Measurements from ENCODE around the gene TIRAP. TPM values are rescaled to one million over a fixed set of nuclear protein-coding genes. Genes with fewer than 3 reads are reported as not detected.
"Not testable (repeated sequence)": the region's sequence is repeated elsewhere in the genome, so short reads cannot be mapped to it uniquely, and the experiment has no call there.

The TIRAP gene
- total RNA-seq, 1 donor from 2014 or later: 2.0 TPM

GRCh38 chr11:126282361-126282735 is 545 bp upstream of the TIRAP start:
- no peak for FAIRE-seq
- peak in 1 of 2 donors; percentile 46 for DNase-seq (ENCODE audit: low spot score in 2 of 2)

GRCh38 chr11:126284829-126285228 is 1.9 kb downstream of the TIRAP start:
- FAIRE-seq (no peak), DNase-seq (ENCODE audit: low spot score in 2 of 2) (no peak)

DNA sequence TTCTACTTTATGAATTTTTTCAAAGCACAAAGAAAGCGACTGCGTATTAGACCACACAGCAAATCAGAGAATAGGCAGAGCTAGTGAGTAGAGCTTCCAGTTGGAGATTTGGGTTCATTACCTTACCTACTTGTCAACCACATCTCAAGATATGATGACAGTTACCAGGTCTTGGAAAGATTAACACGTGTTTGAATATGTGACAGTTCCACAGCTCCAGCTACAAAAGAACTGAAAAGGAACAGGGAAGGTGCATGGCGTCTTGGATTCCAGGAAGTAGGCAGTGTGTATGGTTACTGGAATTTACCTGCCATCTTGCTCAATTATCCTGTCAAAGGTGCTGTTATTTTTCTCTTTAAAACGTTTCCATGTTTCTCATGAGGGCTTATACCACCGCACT is 5.3 kb downstream of the TIRAP start:
- DNase-seq (ENCODE audit: low spot score in 2 of 2) (no peak), FAIRE-seq (no peak)

DNA sequence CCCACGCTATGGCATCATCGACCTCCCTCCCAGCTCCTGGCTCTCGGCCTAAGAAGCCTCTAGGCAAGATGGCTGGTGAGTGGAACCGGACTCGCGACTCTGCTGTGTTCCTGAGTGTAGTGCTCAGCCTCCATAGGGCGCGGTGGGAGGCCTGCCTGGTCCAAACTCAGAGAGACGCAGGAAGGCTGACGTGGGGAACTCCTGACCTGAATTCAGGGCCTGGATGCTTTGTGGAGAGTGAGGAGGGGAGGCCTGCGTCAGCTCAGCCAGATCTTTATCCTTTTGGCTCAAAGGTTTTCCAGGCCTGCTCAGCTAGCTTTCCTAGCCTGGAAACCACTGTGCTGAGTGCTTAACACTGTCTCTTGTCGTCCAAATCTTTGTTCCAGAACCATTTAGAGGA is 8.0 kb downstream of the TIRAP start:
- FAIRE-seq (no peak), DNase-seq (ENCODE audit: low spot score in 2 of 2) (no peak)

DNA sequence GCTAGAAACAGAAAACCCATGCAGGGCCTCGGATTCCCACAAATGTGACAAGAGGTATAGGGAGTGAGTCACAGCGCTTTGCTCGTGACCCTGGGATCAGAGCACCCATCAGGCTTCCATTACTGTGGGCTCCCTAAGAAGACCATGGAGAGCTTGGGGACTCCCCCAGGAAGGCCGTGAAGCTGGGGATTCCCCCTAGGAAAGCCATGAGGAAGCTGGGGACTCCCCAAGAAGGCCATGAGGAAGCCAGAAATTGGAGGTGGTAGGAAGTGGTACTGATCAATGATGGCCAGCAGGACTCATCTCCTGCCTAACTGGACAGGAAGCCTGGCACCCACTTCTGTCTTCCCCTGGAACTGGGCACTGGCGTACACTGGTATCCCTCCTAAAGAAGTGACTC is 10.8 kb downstream of the TIRAP start:
- FAIRE-seq (no peak), DNase-seq (ENCODE audit: low spot score in 2 of 2) (no peak)

GRCh38 chr11:126297004-126297403 is 14.1 kb downstream of the TIRAP start:
- no peak for DNase-seq (ENCODE audit: low spot score in 2 of 2)
- FAIRE-seq: no peak

DNA sequence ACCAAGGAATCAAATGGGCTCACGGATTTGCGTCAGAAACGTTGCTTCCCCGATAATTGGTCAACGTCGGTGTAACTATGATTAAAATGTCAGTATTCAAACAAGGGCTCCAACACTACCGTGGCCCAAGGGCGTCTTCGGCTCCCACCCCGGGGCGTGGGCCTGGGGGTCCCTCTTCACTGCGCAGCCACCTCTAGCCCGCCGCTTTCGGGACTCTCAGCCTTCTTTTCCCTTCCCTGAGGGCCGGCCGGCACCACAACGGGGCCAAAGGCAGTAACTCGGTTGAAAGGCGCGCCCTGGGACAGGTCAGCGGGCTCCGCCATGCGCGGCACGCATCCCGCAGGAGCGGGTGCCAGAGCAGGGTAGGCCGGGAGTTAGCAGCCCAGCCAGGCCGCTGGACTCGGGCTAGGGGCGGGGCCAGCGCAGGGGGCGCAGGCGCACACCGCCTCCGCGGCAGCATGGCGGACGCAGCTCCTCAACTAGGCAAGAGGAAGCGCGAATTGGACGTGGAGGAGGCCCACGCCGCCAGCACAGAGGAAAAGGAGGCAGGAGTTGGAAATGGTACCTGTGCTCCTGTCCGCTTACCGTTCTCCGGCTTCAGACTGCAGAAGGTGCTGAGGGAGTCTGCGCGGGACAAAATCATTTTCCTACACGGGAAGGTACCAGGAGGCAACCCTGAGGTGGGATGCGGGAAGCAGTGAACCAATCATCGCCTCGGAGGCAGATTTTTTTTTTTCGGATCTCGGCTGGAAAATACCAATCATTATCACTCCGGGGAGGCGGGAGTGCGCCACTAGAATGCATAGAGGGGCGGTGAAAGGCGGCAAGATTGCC is 20.9 kb downstream of the TIRAP start, which contains the start of gene DCPS:
TSS of gene DCPS (plus strand) at position 438 of the 834 bp plus-strand sequence. CDS start at position 459, 21 bp downstream.
- DNase-seq (ENCODE audit: low spot score in 2 of 2): peak; percentile 88 to 95
- no peak for FAIRE-seq

- DNase-seq (ENCODE audit: low spot score in 2 of 2) (peak in 1 of 2 donors; percentile 52), FAIRE-seq (no peak)
Measured at GRCh38 chr11:126304457-126305075, 21.7 kb downstream of the TIRAP start.

- DNase-seq (ENCODE audit: low spot score in 2 of 2) (no peak), FAIRE-seq (no peak)
Measured at GRCh38 chr11:126305699-126306098, 22.8 kb downstream of the TIRAP start.

GRCh38 chr11:126307706-126308105 is 24.8 kb downstream of the TIRAP start:
- DNase-seq (ENCODE audit: low spot score in 2 of 2) (no peak), FAIRE-seq (no peak)

DNA sequence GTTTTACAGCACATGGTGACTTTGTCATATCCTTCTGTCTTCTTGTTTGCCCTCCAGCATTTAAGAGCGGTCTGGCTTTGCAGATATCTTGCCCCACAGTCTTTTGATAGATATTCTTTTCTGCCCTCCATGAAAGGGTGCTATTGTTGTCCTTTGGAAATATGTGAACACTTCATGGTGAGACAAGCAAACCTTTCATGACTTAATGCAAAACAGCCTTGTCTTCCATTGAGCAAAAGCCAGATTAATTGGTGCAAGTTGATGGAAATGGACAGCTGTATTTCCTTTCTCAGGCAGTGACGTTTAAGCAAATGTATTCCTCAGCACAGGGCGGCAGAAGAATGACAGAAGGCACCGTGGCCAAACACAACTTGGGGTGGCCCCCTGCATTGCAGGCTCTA is 25.4 kb downstream of the TIRAP start:
- DNase-seq (ENCODE audit: low spot score in 2 of 2) (no peak), FAIRE-seq (no peak)

DNA sequence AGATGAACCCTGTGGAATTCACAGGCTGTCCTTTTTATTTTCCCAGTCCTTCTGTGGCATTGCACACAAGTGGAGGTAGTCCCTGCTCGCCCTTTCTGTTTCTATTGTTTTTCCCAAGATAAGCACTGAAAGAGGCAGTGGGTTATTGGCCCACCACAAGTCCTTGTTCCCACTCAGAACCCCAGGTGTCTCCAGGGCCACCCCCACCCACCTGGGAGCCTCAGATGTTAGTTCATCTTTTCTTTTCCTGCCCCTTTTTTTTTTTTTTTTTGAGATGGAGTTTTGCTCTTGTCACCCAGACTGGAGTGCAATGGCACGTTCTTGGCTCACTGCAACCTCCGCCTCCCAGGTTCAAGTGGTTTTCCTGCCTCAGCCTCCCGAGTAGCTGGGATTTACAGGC is 25.9 kb downstream of the TIRAP start:
- DNase-seq (ENCODE audit: low spot score in 2 of 2); FAIRE-seq: not testable (repeated sequence)

DNA sequence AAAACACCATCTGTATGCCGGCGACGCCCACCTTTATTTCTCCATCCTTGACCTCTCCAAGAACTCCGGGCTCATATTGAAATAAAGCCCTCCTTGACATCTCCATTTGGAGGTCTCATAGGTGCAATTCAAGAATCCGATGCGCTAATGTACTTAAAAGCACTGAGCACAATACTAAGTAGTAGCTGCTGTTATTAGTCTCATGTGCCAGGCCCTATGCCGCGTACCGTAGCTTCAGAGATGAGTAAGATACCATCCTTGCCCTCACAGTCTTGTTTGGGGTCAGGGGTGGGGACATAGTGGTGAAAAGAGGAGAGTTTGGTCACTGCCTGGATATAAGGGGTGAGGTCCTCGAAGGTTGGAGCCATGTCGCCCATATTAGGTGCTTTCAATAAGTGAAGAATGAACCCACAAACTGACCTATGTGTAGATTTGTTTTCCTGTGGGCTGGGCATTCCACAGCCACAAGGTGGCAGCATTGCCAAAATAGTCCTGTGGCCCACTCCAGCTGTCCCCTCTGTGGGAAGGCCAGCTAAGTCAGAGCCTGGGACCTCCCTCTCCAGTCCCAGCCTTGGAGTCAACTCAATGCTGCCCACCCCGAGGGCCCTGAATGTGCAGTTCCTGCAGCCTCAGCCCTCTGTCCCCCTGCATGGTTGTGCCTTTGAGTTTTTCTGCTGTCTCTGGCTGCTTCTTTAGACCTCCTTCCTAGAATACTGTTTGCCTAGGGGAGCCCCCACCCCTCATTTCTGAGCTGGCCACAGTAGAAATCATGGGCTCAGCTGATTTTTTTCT is 27.5 kb downstream of the TIRAP start:
- no peak for FAIRE-seq
- peak; percentile 61 to 70 for DNase-seq (ENCODE audit: low spot score in 2 of 2)

- FAIRE-seq (no peak), DNase-seq (ENCODE audit: low spot score in 2 of 2) (no peak)
Measured at GRCh38 chr11:126310992-126311310, 28.1 kb downstream of the TIRAP start.

GRCh38 chr11:126311401-126312291 is 28.8 kb downstream of the TIRAP start:
- FAIRE-seq (no peak), DNase-seq (ENCODE audit: low spot score in 2 of 2) (no peak)

DNA sequence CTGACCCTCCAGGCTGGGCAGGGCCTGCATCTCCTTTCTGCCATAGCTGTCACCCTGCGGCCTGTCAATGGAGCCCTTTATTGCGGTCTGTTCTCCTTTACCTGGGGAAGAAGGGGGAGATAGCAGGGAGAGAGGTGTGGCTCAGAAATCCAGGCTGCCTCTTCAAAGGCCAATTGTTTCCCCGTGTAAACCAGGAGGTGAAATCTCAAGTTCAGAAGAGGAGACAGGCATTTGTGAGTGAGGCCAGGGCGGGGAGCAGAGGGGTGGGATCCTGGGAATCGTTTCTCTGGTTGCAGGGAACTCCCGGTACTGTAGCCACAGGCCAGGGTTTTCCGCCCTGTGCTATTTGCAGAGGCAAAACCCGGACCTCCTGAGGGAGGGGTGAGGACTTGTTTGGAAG is 30.1 kb downstream of the TIRAP start:
- FAIRE-seq: no peak

DNA sequence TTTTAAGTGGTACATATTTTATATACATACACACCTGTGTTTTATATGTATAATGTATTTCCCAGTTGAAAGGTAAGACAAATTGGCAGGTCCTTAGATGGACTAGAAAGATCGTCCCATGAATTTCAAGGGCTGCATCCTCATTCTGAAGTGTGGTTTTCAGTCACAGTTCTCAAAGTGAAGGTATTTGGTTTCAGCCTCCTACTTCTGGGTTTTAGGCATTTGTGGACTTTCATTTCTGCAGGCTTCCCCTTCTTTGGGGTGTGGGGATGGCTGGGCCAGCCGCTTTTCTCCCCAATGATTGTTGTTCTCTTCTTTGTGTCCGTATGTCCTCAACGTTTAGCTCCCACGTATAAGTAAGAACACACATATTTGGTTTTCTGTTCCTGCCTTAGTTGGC is 30.9 kb downstream of the TIRAP start:
- DNase-seq (ENCODE audit: low spot score in 2 of 2): no peak
- no peak for FAIRE-seq

More for the DNA sequence above, 30.1 kb downstream of the TIRAP start:
- DNase-seq (ENCODE audit: low spot score in 2 of 2): no peak

DNA sequence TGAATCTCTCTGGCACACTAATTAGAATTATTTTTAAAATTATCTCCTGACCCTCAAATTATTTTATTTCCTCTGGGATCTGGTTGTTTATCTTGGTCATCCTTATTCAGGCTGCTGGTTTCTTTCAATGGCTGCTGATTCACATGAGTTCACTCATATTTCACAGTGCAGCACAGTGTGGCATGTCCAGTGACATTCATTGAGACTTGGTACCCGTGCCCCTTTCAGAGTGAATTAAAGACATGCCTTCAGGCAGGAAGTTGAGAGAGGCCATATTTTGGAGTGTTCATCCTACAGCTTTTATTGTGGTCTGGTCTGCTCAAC is 34.5 kb downstream of the TIRAP start:
- no peak for DNase-seq (ENCODE audit: low spot score in 2 of 2)
- no peak for FAIRE-seq

- no peak for DNase-seq (ENCODE audit: low spot score in 2 of 2)
- no peak for FAIRE-seq
Measured at GRCh38 chr11:126317756-126318573, 35.1 kb downstream of the TIRAP start.
